HCT116 (cell line): ENCODE measurements around the gene MARCKS. TPM values are rescaled to one million over a fixed set of nuclear protein-coding genes. Genes with fewer than 3 reads are reported as not detected.

ENCODE experiments used
- ATAC-seq: fragments of 200-7000 bp; cut with Tn5 transposase; 2 replicates; pipeline ENCODE4 v1.9.1; 2020; ENCODE audit warnings: mild to moderate bottlenecking, moderate library complexity
- BruUV-seq: library from RNA; stranded (reverse); fragments of 400-500 nt; replicated peaks from 2 replicates; lab custom pipeline; 2021; lab: Mats Ljungman, UMichigan
- CTCF ChIA-PET: fragments of 300-600 bp; sonication (Branson Sonifier 250); formaldehyde crosslinking; loops from one replicate; lab custom pipeline; 2021; ENCODE audit warnings: antibody characterized with exemption; lab: Charles Lee
- POLR2A ChIA-PET: fragments of 300-600, 350-600 bp; sonication (Branson Sonifier 250); formaldehyde crosslinking; loops from one replicate; lab custom pipeline; 2021; ENCODE audit warnings: antibody characterized with exemption; lab: Charles Lee
- RAD21 ChIA-PET, 2 experiments: fragments of 300-600 bp; sonication (Branson Sonifier 250); formaldehyde crosslinking; loops; one replicate each; lab custom pipeline; 2023; ENCODE audit warnings: low total read pairs in 2 of 2; ENCODE audit not compliant: uncharacterized antibody in 2 of 2, unreplicated experiment in 2 of 2, low non-redundant PET in 1 of 2; lab: Charles Lee
- DNase-seq: peaks from one replicate; pipeline ENCODE4 v3.0.0-alpha.2; 2010; ENCODE audit warnings: low read depth, low spot score
- H2AFZ ChIP-seq: fragments of 200-600 bp; shearing (Covaris generic), sonication (generic); 2 replicates; pipeline ENCODE4 v1.6.1; 2017; ENCODE audit warnings: low read depth, mixed run types, mixed read lengths, antibody characterized with exemption, low read length; ENCODE audit not compliant: poor library complexity, severe bottlenecking
- H3K27ac ChIP-seq: 2 replicates; pipeline ENCODE4 v1.5.1; 2012; ENCODE audit warnings: low read depth, low read length
- H3K27me3 ChIP-seq: fragments of 200-600 bp; sonication (generic); 2 replicates; pipeline ENCODE4 v1.6.1; 2016; ENCODE audit warnings: mixed run types, low read length, mixed read lengths; ENCODE audit not compliant: insufficient read depth
- H3K36me3 ChIP-seq, 2 experiments: fragments of 200-500 bp in 1 of 2; fragments of 200-600 bp in 1 of 2; sonication (Bioruptor generic) in 1 of 2; sonication (generic) in 1 of 2; 2 replicates each; pipeline versions ENCODE4 v1.5.1 to v1.6.1; 2014 to 2016; ENCODE audit warnings: low read length in 2 of 2, inconsistent platforms in 1 of 2, mixed read lengths in 1 of 2, mixed run types in 1 of 2; ENCODE audit not compliant: insufficient read depth in 2 of 2, control insufficient read depth in 1 of 2
- H3K4me1 ChIP-seq, 2 experiments: fragments of 200-600 bp in 1 of 2; sonication (generic) in 1 of 2; 2 replicates each; pipeline versions ENCODE4 v1.5.1 to v1.6.1; 2012 to 2017; ENCODE audit warnings: low read length in 2 of 2, inconsistent platforms in 1 of 2, mild to moderate bottlenecking in 1 of 2, mixed read lengths in 1 of 2, mixed run types in 1 of 2, moderate library complexity in 1 of 2; ENCODE audit not compliant: insufficient read depth in 2 of 2, control insufficient read depth in 1 of 2
- H3K4me2 ChIP-seq: fragments of 200-600 bp; sonication (generic); 2 replicates; pipeline ENCODE4 v1.6.1; 2017; ENCODE audit warnings: mixed run types, low read length, mixed read lengths
- H3K4me3 ChIP-seq, 2 experiments: fragments of 200-600 bp in 1 of 2; sonication (generic) in 1 of 2; replicated peaks in 1 of 2; 2 replicates each; pipeline ENCODE4 v1.5.1; 2011 to 2016; ENCODE audit warnings: low read length in 2 of 2, control low read depth in 1 of 2, low read depth in 1 of 2, mild to moderate bottlenecking in 1 of 2, mixed read lengths in 1 of 2, mixed run types in 1 of 2
- H3K79me2 ChIP-seq: fragments of 200-600 bp; sonication (generic); 2 replicates; pipeline ENCODE4 v1.6.1; 2017; ENCODE audit warnings: mild to moderate bottlenecking, mixed run types, low read length, moderate library complexity, mixed read lengths; ENCODE audit not compliant: insufficient read depth
- H3K9ac ChIP-seq: fragments of 200-600 bp; sonication (generic); 2 replicates; pipeline ENCODE4 v1.6.1; 2016; ENCODE audit warnings: low read length, mixed read lengths
- H3K9me2 ChIP-seq: fragments of 200-600 bp; sonication (generic), shearing (Covaris generic); 2 replicates; pipeline ENCODE4 v1.6.1; 2017; ENCODE audit warnings: mixed run types, mild to moderate bottlenecking, moderate library complexity; ENCODE audit not compliant: insufficient read depth
- H3K9me3 ChIP-seq, 2 experiments: fragments of 200-500 bp in 1 of 2; fragments of 200-600 bp in 1 of 2; sonication (Bioruptor generic) in 1 of 2; sonication (generic) in 1 of 2; 2 replicates each; pipeline ENCODE4 v1.6.1; 2014 to 2017; ENCODE audit warnings: low read length in 2 of 2, mixed read lengths in 2 of 2, inconsistent platforms in 1 of 2, low read depth in 1 of 2, mild to moderate bottlenecking in 1 of 2, mixed run types in 1 of 2, moderate library complexity in 1 of 2; ENCODE audit not compliant: control insufficient read depth in 1 of 2, insufficient read depth in 1 of 2
- H4K20me1 ChIP-seq: fragments of 200-600 bp; sonication (generic), shearing (Covaris generic); 2 replicates; pipeline ENCODE4 v1.6.1; 2017; ENCODE audit warnings: mixed run types, mild to moderate bottlenecking, moderate library complexity; ENCODE audit not compliant: insufficient read depth
- CBX3 ChIP-seq: IDR thresholded peaks from 2 replicates; pipeline ENCODE4 v1.6.1; 2012; ENCODE audit warnings: low read depth
- CEBPB ChIP-seq: IDR thresholded peaks from 2 replicates; pipeline ENCODE4 v1.6.1; 2012; ENCODE audit warnings: low read depth
- EGR1 ChIP-seq: IDR thresholded peaks from 2 replicates; pipeline ENCODE4 v1.6.1; 2012; ENCODE audit warnings: low read depth
- EZH2phosphoT487 ChIP-seq: fragments of 200-600 bp; IDR thresholded peaks from 2 replicates; pipeline ENCODE4 v1.6.1; 2018; ENCODE audit warnings: antibody characterized with exemption, borderline replicate concordance
- POLR2A ChIP-seq: IDR thresholded peaks from 2 replicates; pipeline ENCODE4 v1.7.0; 2011; ENCODE audit warnings: borderline replicate concordance; ENCODE audit not compliant: insufficient read depth, insufficient read length; ENCODE audit errors: extremely low read depth
- RAD21 ChIP-seq: IDR thresholded peaks from 2 replicates; pipeline ENCODE4 v1.6.1; 2012; ENCODE audit warnings: low read depth, mild to moderate bottlenecking
- SP1 ChIP-seq: IDR thresholded peaks from 2 replicates; pipeline ENCODE4 v1.6.1; 2012; ENCODE audit warnings: low read depth
- TCF7L2 ChIP-seq: IDR thresholded peaks from 2 replicates; pipeline ENCODE4 v1.7.0; 2011; ENCODE audit warnings: borderline replicate concordance, inconsistent platforms; ENCODE audit not compliant: insufficient read depth, insufficient read length; ENCODE audit errors: extremely low read depth
- YY1 ChIP-seq: IDR thresholded peaks from 2 replicates; pipeline ENCODE4 v1.6.1; 2011; ENCODE audit warnings: low read length, low read depth, moderate library complexity, mild to moderate bottlenecking; ENCODE audit not compliant: insufficient replicate concordance; ENCODE audit errors: extremely low read depth
- ZFX ChIP-seq: fragments of 450-650 bp; IDR thresholded peaks from 2 replicates; pipeline ENCODE4 v1.6.1; 2017
- ZNF274 ChIP-seq: fragments of 200-500 bp; sonication (Bioruptor generic); IDR thresholded peaks from 2 replicates; pipeline ENCODE4 v1.6.1; 2014; ENCODE audit warnings: mild to moderate bottlenecking, low read depth, low read length, inconsistent platforms
- intact Hi-C: fragments of 100-400 bp; cut with micrococcal nuclease; formaldehyde crosslinking; loops from 2 replicates; pipeline ENCODE4 v1.10.0; 2022
- total RNA-seq: library from RNA; stranded (reverse); gene quantifications from one replicate; pipeline ENCODE4 v1.2.1, GENCODE V29; 2021; ENCODE audit not compliant: unreplicated experiment
- TF ChIP-seq, protein P1 (sequence below), 3 experiments: fragments of 200-600 bp in 1 of 3; sonication (generic) in 1 of 3; IDR thresholded peaks in 2 of 3; conservative IDR thresholded peaks in 1 of 3; 2 replicates each; pipeline ENCODE4 v1.5.1; 2012 to 2017; ENCODE audit warnings: low read depth in 2 of 3, low read length in 2 of 3, antibody characterized with exemption in 1 of 3, borderline replicate concordance in 1 of 3, control low read depth in 1 of 3, mild to moderate bottlenecking in 1 of 3, mixed read lengths in 1 of 3, mixed run types in 1 of 3, moderate library complexity in 1 of 3; ENCODE audit not compliant: insufficient read depth in 1 of 3
- TF ChIP-seq, protein P2 (sequence below): IDR thresholded peaks from 2 replicates; pipeline ENCODE4 v1.6.1; 2011; ENCODE audit warnings: mild to moderate bottlenecking, low read length, moderate library complexity; ENCODE audit not compliant: insufficient replicate concordance; ENCODE audit errors: extremely low read depth
- TF ChIP-seq, protein P3 (sequence below): IDR thresholded peaks from 2 replicates; pipeline ENCODE4 v1.6.1; 2012; ENCODE audit warnings: low read depth
- TF ChIP-seq, protein P4 (sequence below): IDR thresholded peaks from 2 replicates; pipeline ENCODE4 v1.6.1; 2012

The MARCKS gene
- total RNA-seq, 1 experiment from 2014 or later = 25.7 TPM

DNA sequence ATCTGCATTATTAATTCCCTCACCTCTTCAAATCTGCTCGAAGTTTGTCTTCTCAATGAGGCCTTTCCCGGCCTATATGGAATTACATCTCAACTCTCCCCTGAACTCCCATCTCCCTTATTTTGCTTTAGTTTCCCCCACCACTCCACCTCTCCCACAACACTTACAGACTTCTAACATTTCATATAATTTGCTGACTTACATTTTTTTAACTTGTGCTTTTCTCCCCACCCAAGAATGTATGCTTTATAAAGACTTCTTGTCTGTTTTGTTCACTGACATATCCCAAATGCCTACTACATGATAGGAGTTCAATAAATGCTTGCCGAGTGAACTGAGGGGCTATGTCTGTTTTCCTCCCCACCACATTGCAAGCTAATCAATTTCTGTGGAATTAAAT, 3.9 kb upstream of the MARCKS start:
- BruUV-seq = no TSS peak
- POLR2A ChIA-PET = no interaction called here

More for the DNA sequence above, 3.9 kb upstream of the MARCKS start:
- TF ChIP-seq, protein P1, sequence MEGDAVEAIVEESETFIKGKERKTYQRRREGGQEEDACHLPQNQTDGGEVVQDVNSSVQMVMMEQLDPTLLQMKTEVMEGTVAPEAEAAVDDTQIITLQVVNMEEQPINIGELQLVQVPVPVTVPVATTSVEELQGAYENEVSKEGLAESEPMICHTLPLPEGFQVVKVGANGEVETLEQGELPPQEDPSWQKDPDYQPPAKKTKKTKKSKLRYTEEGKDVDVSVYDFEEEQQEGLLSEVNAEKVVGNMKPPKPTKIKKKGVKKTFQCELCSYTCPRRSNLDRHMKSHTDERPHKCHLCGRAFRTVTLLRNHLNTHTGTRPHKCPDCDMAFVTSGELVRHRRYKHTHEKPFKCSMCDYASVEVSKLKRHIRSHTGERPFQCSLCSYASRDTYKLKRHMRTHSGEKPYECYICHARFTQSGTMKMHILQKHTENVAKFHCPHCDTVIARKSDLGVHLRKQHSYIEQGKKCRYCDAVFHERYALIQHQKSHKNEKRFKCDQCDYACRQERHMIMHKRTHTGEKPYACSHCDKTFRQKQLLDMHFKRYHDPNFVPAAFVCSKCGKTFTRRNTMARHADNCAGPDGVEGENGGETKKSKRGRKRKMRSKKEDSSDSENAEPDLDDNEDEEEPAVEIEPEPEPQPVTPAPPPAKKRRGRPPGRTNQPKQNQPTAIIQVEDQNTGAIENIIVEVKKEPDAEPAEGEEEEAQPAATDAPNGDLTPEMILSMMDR (IDR thresholded peaks at IDR 0.05 in 2 of 3, conservative IDR thresholded peaks at IDR 0.05 in 1 of 3; ENCODE audit: borderline replicate concordance in 1 of 3, insufficient read depth in 1 of 3, low read depth in 2 of 3, low read length in 2 of 3) = no peak
- TF ChIP-seq TCF7L2 (no peak), ZFX (no peak), POLR2A (no peak), ZNF274 (no peak), RAD21 (no peak), CEBPB (no peak), EGR1 (no peak), CBX3 (no peak), YY1 (no peak), EZH2phosphoT487 (no peak), SP1 (no peak)
- TF ChIP-seq, protein P2, sequence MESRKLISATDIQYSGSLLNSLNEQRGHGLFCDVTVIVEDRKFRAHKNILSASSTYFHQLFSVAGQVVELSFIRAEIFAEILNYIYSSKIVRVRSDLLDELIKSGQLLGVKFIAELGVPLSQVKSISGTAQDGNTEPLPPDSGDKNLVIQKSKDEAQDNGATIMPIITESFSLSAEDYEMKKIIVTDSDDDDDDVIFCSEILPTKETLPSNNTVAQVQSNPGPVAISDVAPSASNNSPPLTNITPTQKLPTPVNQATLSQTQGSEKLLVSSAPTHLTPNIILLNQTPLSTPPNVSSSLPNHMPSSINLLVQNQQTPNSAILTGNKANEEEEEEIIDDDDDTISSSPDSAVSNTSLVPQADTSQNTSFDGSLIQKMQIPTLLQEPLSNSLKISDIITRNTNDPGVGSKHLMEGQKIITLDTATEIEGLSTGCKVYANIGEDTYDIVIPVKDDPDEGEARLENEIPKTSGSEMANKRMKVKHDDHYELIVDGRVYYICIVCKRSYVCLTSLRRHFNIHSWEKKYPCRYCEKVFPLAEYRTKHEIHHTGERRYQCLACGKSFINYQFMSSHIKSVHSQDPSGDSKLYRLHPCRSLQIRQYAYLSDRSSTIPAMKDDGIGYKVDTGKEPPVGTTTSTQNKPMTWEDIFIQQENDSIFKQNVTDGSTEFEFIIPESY = no peak
- TF ChIP-seq, protein P3, sequence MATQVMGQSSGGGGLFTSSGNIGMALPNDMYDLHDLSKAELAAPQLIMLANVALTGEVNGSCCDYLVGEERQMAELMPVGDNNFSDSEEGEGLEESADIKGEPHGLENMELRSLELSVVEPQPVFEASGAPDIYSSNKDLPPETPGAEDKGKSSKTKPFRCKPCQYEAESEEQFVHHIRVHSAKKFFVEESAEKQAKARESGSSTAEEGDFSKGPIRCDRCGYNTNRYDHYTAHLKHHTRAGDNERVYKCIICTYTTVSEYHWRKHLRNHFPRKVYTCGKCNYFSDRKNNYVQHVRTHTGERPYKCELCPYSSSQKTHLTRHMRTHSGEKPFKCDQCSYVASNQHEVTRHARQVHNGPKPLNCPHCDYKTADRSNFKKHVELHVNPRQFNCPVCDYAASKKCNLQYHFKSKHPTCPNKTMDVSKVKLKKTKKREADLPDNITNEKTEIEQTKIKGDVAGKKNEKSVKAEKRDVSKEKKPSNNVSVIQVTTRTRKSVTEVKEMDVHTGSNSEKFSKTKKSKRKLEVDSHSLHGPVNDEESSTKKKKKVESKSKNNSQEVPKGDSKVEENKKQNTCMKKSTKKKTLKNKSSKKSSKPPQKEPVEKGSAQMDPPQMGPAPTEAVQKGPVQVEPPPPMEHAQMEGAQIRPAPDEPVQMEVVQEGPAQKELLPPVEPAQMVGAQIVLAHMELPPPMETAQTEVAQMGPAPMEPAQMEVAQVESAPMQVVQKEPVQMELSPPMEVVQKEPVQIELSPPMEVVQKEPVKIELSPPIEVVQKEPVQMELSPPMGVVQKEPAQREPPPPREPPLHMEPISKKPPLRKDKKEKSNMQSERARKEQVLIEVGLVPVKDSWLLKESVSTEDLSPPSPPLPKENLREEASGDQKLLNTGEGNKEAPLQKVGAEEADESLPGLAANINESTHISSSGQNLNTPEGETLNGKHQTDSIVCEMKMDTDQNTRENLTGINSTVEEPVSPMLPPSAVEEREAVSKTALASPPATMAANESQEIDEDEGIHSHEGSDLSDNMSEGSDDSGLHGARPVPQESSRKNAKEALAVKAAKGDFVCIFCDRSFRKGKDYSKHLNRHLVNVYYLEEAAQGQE = no peak
- TF ChIP-seq, protein P4, sequence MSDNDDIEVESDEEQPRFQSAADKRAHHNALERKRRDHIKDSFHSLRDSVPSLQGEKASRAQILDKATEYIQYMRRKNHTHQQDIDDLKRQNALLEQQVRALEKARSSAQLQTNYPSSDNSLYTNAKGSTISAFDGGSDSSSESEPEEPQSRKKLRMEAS = no peak
- H3K9me3 ChIP-seq = no peaks in the 10 kb centered on the region
- H3K4me3 ChIP-seq = no peak overlapping the region
- H4K20me1 ChIP-seq = no peaks in the 10 kb centered on the region
- H3K9me2 ChIP-seq = no peaks in the 10 kb centered on the region
- peaks cover 11 to 23% of the 10 kb centered on the region in 2 experiments; a peak in 3 of 4 replicates for H3K4me1 ChIP-seq
- H3K79me2 ChIP-seq = peaks cover 11% of the 10 kb centered on the region
- H2AFZ ChIP-seq = peak overlapping the region; percentile 27
- CTCF ChIA-PET = no interaction called here
- H3K27ac ChIP-seq = no peak overlapping the region
- no peak overlapping the region for H3K9ac ChIP-seq
- H3K27me3 ChIP-seq = no peaks in the 10 kb centered on the region
- RAD21 ChIA-PET = no interaction called here
- H3K36me3 ChIP-seq = no peaks in the 10 kb centered on the region
- DNase-seq = no peak
- H3K4me2 ChIP-seq = no peak overlapping the region
- intact Hi-C loops = no loop called here
- no peak for ATAC-seq
